HCEC 1CT (cell line): ENCODE measurements around the gene ZNF365.

Source experiments
- DNase-seq: peaks from one replicate; pipeline ENCODE4 v3.0.0-alpha.2; 2017

Gene ZNF365

GRCh38 chr10:62426086-62426485, 51.9 kb downstream of the ZNF365 start:
- peak; percentile 51 for DNase-seq

DNA sequence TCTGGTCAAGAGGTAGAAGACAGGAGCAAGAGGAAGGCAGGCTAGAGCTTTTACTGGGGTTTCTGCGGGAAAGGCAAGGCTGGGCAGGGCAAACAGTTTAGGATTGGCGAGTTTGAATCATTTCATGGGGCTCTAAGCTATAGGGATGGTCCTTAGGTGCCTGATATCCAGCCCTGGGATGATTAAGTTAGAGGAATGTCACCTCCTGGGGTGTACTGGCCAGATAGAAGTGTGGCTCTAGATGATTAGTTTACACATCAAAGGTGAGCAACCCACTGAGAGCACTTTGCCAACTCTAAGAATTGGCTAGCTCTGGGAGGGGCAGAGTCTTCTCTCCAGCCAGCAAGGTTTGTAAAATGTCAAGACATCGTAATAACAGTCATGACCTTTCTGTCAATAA, 52.4 kb downstream of the ZNF365 start:
- DNase-seq, result no peak

- no peak for DNase-seq
Measured at GRCh38 chr10:62430881-62431280, 56.7 kb downstream of the ZNF365 start.

GRCh38 chr10:62433181-62433692, 59.1 kb downstream of the ZNF365 start:
- peak; percentile 96 for DNase-seq

GRCh38 chr10:62433901-62434300, 59.7 kb downstream of the ZNF365 start:
- DNase-seq, result no peak

DNA sequence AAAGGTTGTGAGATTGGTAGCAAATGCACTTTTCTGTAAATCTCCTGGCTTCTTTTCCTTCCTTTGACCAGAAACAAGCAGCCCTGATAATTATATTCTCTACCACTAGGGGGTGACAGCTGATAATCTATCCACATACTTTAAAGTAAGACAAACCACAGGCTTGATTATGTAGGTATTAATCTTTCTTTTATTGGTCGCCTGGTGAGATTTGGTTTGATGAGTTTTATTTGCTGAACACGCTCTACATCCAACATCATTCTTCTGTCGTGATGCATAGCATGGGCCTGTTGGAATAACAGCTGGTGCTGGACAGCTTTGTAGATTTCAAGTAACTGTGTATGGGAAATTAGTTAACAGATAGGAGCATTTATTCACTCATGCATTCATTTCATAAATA, 63.5 kb downstream of the ZNF365 start:
- peak; percentile 67 for DNase-seq

DNA sequence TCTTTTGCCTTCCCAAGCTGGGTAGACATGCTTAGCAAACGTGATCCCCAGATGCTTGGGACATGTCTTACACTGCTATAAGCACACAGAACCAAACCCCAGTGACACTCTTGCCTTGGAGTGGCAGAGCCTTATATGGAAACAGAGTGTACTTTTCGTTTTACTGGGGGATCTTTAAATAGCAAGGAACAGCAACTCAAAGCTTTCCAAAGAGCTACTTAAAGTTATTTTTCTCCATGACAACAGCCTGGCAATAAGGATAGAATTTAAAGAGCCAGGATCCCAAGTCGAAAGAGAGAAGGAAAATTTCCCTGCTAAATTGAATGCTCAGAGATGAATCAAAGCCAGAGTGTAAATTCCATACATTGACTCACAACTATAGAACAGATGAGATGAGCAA, 67.8 kb downstream of the ZNF365 start:
- DNase-seq, result no peak

GRCh38 chr10:62442894-62443669, 68.9 kb downstream of the ZNF365 start:
- DNase-seq, result no peak

DNA sequence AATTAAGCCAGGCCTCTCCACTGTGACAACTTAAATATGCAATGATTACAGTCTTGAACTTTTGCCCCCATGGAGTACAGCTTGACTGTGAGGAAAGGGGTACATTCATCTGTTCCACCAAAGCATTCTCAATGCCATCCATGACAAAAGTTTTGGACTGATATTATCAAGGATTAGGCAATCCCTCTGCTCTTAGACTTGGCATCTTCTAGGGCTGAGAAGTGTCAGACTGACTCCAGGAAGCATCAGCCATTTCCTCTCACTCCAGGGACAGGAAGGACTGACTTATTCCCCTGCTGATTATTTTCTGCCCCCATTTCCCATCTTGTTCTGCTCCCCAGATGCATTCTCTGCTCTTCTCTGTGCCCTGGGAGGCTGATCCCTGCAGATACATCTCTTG, 69.7 kb downstream of the ZNF365 start:
- DNase-seq, result no peak

GRCh38 chr10:62446627-62447026, 72.5 kb downstream of the ZNF365 start:
- no peak for DNase-seq

- no peak for DNase-seq
Measured at GRCh38 chr10:62450912-62451610, 76.9 kb downstream of the ZNF365 start.

- DNase-seq, result no peak
Measured at GRCh38 chr10:62451611-62451975, 77.4 kb downstream of the ZNF365 start.
